Epithelial cell of proximal tubule (primary cell): ENCODE data around the gene AFAP1L2. TPM values are rescaled to one million over a fixed set of nuclear protein-coding genes. Genes with fewer than 3 reads are reported as not detected.
A peak's percentile ranks its signal among the peaks of the same experiment; 100 is the strongest.

Experiments used
- DNase-seq: peaks from one replicate; pipeline ENCODE4 v3.0.0-alpha.2; 2011; ENCODE audit warnings: low read depth
- H3K4me3 ChIP-seq: 2 replicates; pipeline ENCODE4 v1.5.1; 2011; ENCODE audit warnings: low read depth, mild to moderate bottlenecking, low read length
- CTCF ChIP-seq: conservative IDR thresholded peaks from 2 replicates; pipeline ENCODE4 v1.5.1; 2012; ENCODE audit warnings: low read depth, mild to moderate bottlenecking, low read length
- total RNA-seq: library from RNA; depleted of rRNA; stranded (reverse); fragments of >200 nt; gene quantifications from 2 replicates; pipeline ENCODE4 v1.2.3, GENCODE V29; 2015

Gene AFAP1L2
- total RNA-seq, 1 donor from 2014 or later: 14.2 TPM

- DNase-seq: peak; percentile 81
- no peak overlapping the region for H3K4me3 ChIP-seq
- TF ChIP-seq CTCF: no peak
Observed at GRCh38 chr10:114389426-114389825, 14.9 kb downstream of the AFAP1L2 start.

GRCh38 chr10:114388275-114388674 is 16.0 kb downstream of the AFAP1L2 start:
- no peak for TF ChIP-seq CTCF
- H3K4me3 ChIP-seq: no peak overlapping the region
- DNase-seq: no peak

GRCh38 chr10:114387784-114388183 is 16.5 kb downstream of the AFAP1L2 start:
- TF ChIP-seq CTCF: peak; percentile 9
- DNase-seq: no peak
- H3K4me3 ChIP-seq: no peak overlapping the region

GRCh38 chr10:114386452-114386851 is 17.9 kb downstream of the AFAP1L2 start:
- H3K4me3 ChIP-seq: no peak overlapping the region
- no peak for DNase-seq
- peak; percentile 14 for TF ChIP-seq CTCF

GRCh38 chr10:114385557-114385956 is 18.7 kb downstream of the AFAP1L2 start:
- DNase-seq: no peak
- TF ChIP-seq CTCF: no peak
- H3K4me3 ChIP-seq: no peak overlapping the region

GRCh38 chr10:114384601-114385000 is 19.7 kb downstream of the AFAP1L2 start:
- no peak overlapping the region for H3K4me3 ChIP-seq
- TF ChIP-seq CTCF: no peak
- no peak for DNase-seq

GRCh38 chr10:114384181-114384580 is 20.1 kb downstream of the AFAP1L2 start:
- H3K4me3 ChIP-seq: no peak overlapping the region
- DNase-seq: no peak
- no peak for TF ChIP-seq CTCF
